GM19328 (cell line): ENCODE results near the gene PRPS1L1.

Experiments
- ATAC-seq: cut with Tn5 transposase; IDR thresholded peaks from one replicate; pipeline ENCODE4 v1.9.1; 2021; ENCODE audit warnings: mild to moderate bottlenecking, moderate library complexity; ENCODE audit not compliant: unreplicated experiment

Gene PRPS1L1

DNA sequence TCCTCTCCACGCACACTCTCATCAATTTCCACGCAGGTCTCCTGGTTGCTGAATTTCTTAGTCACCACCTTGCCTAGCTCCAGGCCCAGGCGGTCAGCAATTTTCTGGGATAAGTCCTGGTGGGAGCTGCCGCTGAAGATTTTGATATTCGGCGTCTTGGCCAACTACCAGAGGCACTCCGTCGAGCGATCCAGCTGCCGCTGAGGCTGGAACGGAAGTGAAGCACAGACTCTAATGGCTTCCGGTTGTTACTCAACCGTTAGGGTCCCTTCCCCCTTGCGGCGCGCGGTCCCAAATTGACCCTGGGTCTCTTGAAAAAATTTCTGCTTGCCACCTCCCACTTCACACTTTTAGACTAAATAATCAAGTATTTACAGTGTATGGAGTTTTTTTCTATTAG is at the start of gene PRPS1L1:
PRPS1L1 (minus strand) TSS at position 219 of the 400 bp plus-strand sequence.
- no peak for ATAC-seq

DNA sequence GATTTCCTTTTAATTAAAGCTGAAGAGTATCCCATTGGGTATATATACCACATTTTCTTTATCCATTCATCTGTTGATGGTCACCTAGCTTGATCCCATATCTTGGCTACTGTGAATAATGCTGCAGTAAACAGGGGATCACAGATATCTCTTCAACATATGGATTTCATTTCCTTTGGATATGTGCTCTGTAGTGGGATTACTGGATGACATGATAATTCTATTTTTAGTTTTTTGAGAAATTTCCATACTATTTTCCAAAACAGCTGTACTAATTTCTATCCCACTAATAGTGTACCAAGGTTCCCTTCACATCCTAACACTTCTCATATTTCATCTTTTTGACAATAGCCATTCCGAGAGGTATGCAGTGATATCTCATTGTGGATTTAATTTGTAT is 48.8 kb upstream of the PRPS1L1 start:
- ATAC-seq = no peak

DNA sequence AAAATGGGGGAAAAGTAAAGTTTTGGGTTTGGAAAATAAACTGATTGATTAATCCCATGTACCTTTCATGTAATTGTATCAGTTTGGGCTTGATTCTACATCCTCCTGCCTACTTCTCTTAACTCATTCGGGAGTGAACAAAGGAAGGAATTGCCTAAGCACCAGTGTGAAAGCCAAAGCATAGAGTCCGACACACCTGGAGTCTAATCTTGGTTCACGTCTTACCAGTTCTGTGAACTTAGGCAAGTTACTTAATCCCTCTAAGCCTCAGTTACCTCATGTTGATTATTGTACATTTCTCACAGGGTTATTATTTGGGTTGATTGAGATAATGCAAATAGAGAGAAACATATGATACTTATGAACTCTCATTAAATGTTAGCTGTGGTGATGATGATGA is 41.1 kb upstream of the PRPS1L1 start:
- no peak for ATAC-seq

DNA sequence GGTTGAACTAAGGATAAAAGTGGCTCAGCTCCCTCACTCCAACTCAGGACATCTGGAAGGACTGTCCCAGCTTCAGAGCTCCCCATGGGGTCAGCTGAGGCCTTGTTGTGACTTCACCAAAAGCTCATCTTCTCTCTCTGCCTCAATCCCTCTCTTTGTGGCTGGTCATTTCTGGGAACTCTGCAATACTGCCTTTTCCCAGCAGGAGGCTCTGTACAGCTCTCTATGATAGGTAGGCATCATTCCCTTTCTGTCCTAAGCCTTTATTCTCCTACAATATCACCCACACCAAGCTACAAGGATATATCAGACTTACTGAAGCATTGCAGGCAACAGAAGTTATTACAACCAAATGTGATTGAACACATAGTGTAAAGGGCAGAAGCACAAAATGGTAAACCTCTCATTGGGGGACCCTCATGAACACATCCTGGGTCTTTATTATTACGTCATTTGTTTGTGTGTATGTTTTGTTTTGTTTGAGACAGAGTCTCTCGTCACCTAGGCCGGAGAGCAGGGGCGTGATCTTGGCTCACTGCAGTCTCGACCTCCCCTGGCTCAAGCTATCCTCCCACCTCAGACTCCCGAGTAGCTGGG is 36.7 kb upstream of the PRPS1L1 start:
- peak; percentile 55 for ATAC-seq

DNA sequence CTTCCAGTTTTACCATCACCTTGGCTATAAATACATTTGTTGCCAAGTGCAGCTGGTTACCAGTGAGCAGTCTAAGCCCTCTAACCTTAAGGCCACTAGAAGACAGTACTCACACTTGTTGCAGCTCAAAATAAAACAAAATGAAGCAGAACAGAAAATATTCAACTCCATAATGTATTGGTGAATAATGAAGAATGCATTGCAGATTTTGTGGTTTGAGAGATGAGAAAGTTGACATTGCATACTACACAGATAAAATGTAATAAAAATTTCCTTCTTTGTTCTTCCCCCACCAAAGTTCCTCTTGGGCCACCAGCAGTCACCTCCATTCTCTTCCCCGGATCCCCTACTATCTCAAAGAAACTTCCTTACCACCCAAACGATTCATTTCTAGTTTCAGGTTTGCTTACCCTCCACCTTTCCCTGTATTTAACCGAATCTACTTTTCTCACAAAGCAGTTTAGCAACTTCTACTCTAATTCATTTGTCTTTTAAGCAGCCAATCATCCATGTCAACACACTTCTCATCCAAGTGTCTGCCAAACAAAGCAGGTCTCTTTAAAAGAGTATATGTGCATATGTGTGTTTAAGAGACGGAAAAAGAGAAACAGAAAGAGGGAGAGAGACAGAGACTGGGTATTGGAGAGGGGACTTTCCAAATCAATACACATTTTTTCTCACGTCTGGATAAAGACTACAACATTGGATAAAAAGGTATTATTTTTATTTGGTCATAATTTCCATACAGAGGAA is 35.7 kb upstream of the PRPS1L1 start:
- no peak for ATAC-seq

DNA sequence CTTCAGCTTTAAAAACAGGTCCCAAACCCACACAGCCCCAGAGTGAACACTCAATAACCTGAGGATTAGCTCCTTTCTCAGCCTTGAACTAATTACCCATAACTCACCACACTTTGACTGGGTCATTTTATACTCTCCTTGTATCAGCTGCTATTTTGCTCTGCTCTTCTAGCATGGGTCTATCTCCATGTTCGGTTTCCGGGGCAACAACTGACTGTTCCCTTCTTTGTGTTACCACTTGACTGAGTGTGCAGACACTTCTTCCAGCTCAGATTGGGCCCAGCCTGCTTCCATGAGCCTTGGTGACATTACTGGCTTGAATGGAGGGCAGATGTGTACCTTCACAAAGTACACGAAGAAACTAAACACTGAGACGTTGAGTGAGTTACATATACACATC is 31.5 kb upstream of the PRPS1L1 start:
- ATAC-seq = no peak

DNA sequence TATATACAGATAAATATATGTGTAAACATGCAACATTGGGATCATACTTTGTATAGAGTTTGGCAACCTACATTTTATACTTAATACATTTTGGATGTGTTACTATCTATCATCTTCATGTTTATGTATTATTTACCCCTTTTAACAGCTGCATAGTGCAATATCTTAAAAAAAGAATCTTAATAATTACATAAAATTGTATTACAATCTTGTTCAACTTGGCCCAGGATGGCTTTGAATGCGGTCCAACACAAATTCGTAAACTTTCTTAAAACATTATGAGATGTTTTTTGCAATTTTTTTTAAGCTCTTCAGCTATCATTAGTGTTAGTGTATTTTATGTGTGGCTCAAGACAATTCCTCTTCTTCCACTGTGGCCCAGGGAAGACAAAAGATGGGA is 26.3 kb upstream of the PRPS1L1 start:
- ATAC-seq = no peak

DNA sequence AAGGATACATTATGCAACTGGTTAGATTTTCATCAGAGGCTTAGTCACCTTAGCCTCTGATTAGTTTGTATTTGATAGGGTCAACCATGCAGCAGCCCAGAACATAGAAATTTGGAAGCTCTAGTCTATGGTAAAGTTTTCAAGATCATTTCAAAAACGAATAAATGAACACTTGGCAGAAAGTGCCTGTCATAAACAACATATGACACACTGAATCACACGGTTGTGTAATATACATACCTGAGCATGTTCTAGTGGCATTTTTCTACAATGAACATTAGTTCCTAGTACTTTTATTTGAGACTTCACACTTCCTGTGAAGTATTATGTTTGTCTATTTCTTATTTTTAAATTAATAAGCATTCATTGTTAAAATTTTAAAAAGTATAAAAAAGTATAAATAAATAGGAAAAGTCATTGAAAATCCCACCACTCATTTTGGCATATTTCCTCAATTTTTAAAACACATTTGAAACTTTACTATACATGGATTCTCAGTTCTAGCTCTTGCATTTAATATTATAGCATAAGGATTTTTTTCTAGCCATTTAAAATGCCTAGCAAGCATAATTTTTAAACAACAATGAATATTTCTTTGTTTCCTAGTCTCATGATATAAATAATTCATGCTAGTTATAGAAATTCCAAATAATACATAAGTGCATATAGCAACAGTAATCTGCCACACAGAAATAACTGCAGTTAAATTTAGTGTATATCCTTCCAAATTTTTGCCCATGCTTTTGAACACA is 25.7 kb upstream of the PRPS1L1 start:
- ATAC-seq = no peak

DNA sequence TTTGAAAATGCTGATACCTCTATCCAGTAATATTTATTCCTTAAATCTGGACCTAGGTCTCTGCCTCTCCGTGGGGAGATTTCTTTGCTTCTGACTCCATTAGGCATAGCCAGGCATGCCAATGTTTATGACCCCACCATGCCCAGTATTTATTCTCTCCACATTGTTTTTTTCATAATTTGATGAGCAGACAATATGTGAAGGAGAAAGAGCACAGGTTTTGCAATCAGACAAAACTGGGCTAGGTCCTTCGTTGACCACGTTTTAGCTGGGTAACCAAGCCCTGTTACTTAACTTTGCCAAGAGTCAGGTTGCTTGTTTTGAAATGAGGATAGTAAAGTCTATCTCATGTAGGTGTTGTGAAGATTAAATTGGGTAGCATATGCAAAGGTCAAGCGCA is 21.6 kb upstream of the PRPS1L1 start:
- no peak for ATAC-seq

DNA sequence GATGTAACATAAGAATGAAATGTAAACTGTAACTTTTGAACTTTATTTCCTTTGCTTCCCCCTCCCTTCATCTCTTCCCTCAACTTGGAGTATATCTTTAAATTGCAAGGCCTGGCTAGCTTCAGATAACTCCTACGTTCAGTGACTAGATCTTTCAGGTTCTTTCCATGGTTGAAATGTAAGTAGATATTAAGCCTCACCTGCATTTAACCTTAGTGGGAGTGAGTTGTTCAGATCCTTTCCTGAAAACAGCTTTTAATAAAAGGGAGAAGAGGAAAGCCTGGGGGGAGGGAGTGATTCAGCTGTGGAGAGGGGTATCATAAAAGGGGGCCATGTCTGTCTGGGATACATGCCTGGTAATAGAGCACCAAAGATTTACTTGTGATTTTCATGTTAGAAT is 19.0 kb upstream of the PRPS1L1 start:
- no peak for ATAC-seq

DNA sequence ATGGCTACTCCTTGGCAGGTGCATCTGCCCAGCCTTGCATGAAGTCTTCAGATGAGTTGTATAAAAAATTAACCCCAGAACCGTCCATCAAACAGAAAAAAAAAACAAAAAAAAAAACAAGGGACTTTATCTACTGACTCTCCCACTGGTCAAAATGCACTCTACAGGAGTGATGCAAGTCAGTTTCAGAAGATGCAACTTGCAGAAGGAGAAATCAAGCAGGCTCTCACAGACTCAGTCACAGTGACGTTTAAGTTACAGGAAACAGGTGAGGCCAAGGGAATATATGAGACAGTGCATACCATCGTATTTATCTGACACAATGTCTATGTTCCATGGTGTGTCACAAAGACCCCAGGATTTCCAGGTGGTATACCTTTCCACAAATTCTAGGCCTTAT is 17.5 kb upstream of the PRPS1L1 start:
- ATAC-seq = no peak

DNA sequence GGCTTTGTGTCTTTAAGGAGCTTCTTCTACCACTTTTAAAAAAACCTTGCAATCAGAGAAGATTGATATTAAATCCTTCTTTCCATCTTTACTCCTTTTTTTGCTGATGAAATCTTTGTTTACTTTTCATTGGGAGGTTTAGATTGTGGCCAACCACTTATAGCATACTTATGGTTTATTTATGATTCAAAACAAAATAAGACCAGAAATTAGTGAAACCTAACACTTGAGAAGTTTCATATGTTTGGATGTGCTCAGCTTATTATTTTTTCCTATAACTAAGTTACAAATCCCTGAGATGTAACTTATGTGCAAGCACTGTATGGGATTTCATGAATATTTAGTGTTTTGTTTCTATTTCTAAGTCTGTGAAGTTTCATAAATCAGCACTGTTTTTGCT is 13.5 kb upstream of the PRPS1L1 start:
- no peak for ATAC-seq

DNA sequence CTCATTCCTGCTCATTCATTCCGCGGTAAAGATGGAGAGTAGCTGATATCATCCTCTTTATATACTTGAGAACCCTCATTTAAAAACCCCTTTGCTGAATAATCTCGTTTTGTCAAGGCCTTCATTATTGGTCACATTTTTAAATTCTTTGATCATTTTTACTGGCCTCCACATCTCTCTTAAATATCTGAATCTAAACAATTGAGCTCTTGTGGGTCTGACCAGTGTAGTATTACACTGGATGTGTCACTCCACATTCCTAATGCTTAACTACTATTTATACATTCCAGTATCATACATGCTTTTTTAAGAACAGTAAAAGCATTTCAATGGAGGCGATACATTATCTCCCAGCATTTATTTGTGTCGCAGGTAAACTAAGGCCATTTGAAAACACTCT is 12.6 kb upstream of the PRPS1L1 start:
- ATAC-seq = no peak

DNA sequence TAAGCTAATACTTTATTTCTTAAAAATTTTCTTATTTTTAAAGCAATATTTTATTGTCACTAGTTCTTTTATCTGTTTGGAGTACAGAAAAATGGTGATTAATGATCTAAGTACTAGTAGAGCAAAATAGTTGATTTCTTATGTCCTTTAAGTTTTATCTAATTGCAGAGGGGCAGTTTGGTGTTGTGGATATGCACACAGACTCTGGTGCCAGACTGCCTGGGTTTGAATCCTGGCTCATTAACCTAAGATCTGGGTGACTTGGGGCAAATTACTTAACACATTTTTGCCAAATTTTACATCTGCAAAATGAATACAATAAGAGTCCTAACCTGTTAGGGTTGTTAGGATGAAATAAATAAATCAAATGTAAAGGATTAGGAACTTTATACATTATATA is 10.7 kb upstream of the PRPS1L1 start:
- no peak for ATAC-seq

DNA sequence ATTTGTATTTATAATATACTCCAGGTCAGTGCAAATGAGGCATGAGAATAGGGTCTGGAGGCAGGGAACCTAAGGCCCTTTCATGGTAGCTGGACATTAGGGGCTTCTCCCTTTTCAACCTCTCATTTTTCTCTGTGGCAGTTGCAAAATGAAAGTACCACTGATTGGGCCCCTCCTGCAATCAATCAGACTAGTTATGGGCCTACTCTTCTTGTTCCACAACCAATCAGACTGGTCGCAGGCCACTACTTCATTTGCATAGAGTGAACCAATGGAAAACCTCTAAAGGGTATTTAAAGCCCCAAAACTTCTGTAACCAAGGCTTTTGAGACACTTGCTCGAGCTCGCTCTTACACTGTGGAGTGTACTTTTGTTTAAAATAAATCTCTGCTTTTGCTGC is 10.0 kb upstream of the PRPS1L1 start:
- ATAC-seq = no peak

DNA sequence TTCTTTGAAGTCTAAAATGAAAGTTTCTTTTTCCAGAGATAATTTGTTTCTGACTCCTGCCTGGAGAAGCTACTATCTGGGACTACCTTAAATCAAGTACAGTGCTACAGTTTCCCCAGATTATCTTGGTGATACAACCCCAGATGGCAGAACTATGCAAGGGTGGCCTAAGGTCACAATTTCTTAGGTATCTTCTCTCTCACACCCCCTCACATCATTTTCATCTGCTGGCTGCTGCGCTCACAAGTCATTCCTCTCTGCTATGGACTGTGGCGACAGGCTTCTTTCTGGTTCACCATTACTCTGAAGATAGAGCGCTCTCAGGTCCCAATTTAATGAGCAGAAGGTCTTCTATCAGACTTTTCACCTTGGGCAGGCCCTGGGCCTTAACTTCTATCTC is 9.1 kb upstream of the PRPS1L1 start:
- ATAC-seq = no peak

DNA sequence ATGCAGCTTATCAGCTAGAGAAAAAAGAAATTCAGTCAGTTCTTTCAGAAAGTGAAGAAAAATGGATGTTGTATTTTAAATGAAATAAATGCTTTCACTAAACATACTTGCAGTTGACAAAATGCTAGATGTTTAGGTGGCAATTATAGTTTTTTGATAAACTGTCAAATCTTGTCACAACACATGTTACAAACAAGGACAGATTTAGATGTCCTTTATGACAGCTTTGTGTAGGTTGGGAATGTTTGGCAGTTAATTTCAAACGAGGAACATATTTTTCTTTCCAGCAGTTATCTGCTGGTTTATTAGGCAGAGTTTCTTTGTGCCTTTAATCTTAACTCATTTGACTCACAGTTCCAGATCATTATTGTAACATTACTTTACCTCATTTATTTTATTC is 3.1 kb upstream of the PRPS1L1 start:
- no peak for ATAC-seq

DNA sequence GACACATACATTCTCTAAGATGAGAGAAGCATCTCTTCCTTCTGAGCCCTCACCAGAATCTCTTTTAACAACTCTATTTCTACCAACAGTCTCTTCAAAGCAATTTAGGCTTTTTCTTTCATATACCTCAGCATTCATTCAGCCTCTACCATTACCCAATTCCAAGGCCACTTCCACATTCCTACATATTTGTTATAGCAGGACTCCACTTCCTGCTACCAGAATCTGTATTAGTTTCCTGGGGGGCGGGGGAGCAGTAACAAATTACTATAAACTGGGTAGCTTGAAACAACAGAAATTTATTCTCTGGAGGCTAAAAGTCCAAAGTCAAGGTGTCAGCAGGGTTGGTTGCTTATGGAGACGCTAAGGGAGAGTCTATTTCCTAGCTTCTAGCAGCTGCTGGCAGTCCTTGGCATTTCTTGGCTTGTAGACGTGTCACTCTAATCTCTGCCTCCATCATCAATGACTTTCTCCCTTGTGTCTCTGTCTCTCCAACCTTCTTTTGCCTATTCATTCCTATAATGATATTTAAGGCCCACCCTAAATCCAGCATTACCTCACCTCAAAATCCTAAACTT is 7.4 kb downstream of the PRPS1L1 start:
- ATAC-seq = no peak

DNA sequence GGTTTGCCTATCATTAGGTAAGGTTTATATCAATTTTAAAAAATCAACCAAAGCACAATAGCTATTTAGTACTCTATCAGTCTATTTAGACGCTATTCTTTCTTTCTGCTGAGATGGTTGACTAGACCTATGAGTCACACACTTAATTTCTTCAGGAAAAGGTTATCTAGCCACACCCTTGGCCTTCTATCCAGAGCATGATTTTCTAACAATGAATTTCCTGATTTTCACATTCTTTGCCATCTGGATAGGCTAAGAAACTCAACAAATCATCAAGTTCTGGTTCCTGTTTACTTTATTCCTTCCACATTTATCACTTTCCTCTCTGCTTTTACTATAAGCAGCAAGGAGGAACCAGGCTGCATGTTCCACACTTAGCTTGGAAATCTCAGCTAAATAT is 8.1 kb downstream of the PRPS1L1 start:
- ATAC-seq = no peak

DNA sequence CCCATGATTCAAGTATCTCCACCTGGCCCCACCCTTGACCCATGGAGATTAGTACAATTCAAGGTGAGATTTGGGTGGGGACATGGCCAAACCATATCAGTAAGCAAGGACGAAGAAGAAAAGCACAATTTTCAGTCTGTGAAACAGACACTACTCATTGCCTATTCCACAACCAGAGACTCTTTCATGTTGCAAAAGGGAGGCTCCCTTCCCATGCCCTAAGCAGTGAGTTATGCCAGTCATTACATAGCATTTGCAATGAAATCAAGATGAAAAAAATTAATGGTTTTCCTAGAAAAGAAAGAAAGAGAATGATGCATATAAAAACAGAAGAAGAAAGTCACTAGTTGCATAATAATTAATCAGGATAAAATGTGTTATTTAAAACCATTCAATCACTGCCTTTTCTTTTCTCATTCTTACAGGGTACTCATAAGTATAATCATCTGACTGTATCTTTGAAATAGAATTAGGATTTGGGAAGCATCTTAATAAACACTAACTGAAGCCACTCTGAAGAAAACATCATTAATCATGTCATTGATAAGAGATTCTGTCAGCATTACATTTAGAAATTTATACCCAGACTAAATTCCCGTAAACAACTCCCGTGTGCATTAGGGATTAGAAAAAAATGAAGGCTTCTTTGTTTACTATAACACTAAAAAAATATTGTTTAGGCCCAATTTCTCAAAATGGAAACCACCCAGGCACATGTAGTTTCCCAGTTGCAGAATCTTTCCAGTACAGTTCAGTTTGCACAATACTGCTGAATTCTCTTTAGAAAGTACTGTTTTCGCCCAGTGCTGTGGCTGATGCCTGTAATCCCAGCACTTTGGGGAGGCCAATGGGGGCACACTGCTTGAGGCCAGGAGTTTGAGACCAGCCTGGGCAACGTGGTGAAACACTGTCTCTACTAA is 9.1 kb downstream of the PRPS1L1 start:
- ATAC-seq = no peak
